Stimulated activated CD8-positive, alpha-beta memory T cell treated with anti-CD3 and anti-CD28 coated beads, Interleukin-7, amount 100 ng/mL, for 24 hours (primary cell): ENCODE measurements around the gene COX15.
"Not testable (repeated sequence)": the region's sequence is repeated elsewhere in the genome, so short reads cannot be mapped to it uniquely, and the experiment has no call there.

ENCODE experiments used
- DNase-seq: peaks from one replicate; pipeline ENCODE4 v3.0.0-alpha.2; 2020; ENCODE audit warnings: low read depth

COX15 gene

GRCh38 chr10:99740933-99741559 is 9.1 kb upstream of the COX15 start:
- no peak for DNase-seq

GRCh38 chr10:99740260-99740659 is 8.3 kb upstream of the COX15 start:
- DNase-seq, result no peak

- DNase-seq, result not testable (repeated sequence)
These were observed 2.2 kb upstream of the COX15 start for GRCh38 chr10:99734111-99734510.

GRCh38 chr10:99733366-99733765 is 1.4 kb upstream of the COX15 start:
- no peak for DNase-seq

GRCh38 chr10:99731306-99732032 is 458 bp downstream of the COX15 start:
- DNase-seq, result no peak

- no peak for DNase-seq
These were observed 1.9 kb downstream of the COX15 start for GRCh38 chr10:99730026-99730425.

- no peak for DNase-seq
These were observed 11.5 kb downstream of the COX15 start for GRCh38 chr10:99720387-99720786.

GRCh38 chr10:99714446-99714845 is 17.5 kb downstream of the COX15 start:
- no peak for DNase-seq

GRCh38 chr10:99711129-99711719 is 20.7 kb downstream of the COX15 start:
- DNase-seq, result no peak

- DNase-seq, result no peak
These were observed 22.3 kb downstream of the COX15 start for GRCh38 chr10:99709480-99710229.

- no peak for DNase-seq
These were observed 23.4 kb downstream of the COX15 start for GRCh38 chr10:99708428-99709012.

GRCh38 chr10:99700649-99701048 is 31.3 kb downstream of the COX15 start:
- DNase-seq, result no peak

- DNase-seq, result no peak
These were observed 33.3 kb downstream of the COX15 start for GRCh38 chr10:99698504-99699080.

GRCh38 chr10:99695761-99696160 is 36.2 kb downstream of the COX15 start:
- DNase-seq, result no peak

- no peak for DNase-seq
These were observed 37.9 kb downstream of the COX15 start for GRCh38 chr10:99693933-99694583.

GRCh38 chr10:99689461-99689860 is 42.5 kb downstream of the COX15 start:
- DNase-seq, result no peak

GRCh38 chr10:99685597-99685967 is 46.3 kb downstream of the COX15 start:
- DNase-seq, result no peak

GRCh38 chr10:99682752-99683151 is 49.2 kb downstream of the COX15 start:
- DNase-seq, result no peak
